K562 (cell line): ENCODE results near the gene TBP. TPM values are rescaled to one million over a fixed set of nuclear protein-coding genes. Genes with fewer than 3 reads are reported as not detected.
A peak's percentile ranks its signal among the peaks of the same experiment; 100 is the strongest.

Source experiments
- ETV5 ChIP-seq: sonication (generic); formaldehyde crosslinking; IDR thresholded peaks from 2 replicates; pipeline ENCODE4 v1.4.0; 2020; ENCODE audit warnings: low read depth, mild to moderate bottlenecking, missing genetic modification reagents
- GABPA ChIP-seq: fragments of 200-800 bp; sonication (Bioruptor generic); conservative IDR thresholded peaks from 2 replicates; pipeline ENCODE4 v1.6.1; 2016; ENCODE audit warnings: low read depth, missing genetic modification characterization, missing compliant biosample characterization
- NELFE ChIP-seq: IDR thresholded peaks from 2 replicates; pipeline ENCODE4 v1.6.1; 2011; ENCODE audit warnings: mild to moderate bottlenecking; ENCODE audit not compliant: insufficient read depth, insufficient read length
- NONO ChIP-seq, 2 experiments: fragments of 200-400 bp in 1 of 2; fragments of 450-650 bp in 1 of 2; formaldehyde crosslinking in 1 of 2; IDR thresholded peaks; 2 replicates each; pipeline ENCODE4 v1.6.1; 2017; ENCODE audit warnings: low read depth in 2 of 2, mild to moderate bottlenecking in 2 of 2, moderate library complexity in 2 of 2, low read length in 1 of 2
- PHF20 ChIP-seq: fragments of 450-650 bp; IDR thresholded peaks from 2 replicates; pipeline ENCODE4 v1.6.1; 2018; ENCODE audit not compliant: partially characterized antibody
- SAP30 ChIP-seq: fragments of 200-600 bp; sonication (generic); IDR thresholded peaks from 2 replicates; pipeline ENCODE4 v1.6.1; 2012; ENCODE audit warnings: borderline replicate concordance, low read depth, mild to moderate bottlenecking, moderate library complexity, low read length, control low read depth, inconsistent platforms; ENCODE audit not compliant: insufficient read depth, poor library complexity, severe bottlenecking
- TAL1 ChIP-seq: fragments of 450-650 bp; IDR thresholded peaks from 2 replicates; pipeline ENCODE4 v1.6.1; 2016; ENCODE audit warnings: mild to moderate bottlenecking
- XRCC3 ChIP-seq: fragments of 450-650 bp; IDR thresholded peaks from 2 replicates; pipeline ENCODE4 v1.6.1; 2017; ENCODE audit warnings: mild to moderate bottlenecking, moderate library complexity
- ZNF121 ChIP-seq: sonication (generic); formaldehyde crosslinking; conservative IDR thresholded peaks from 2 replicates; pipeline ENCODE4 v1.8.0; 2022; ENCODE audit warnings: missing genetic modification reagents
- ZNF134 ChIP-seq: fragments of 250-450 bp; sonication (Bioruptor Pico); conservative IDR thresholded peaks from 2 replicates; pipeline ENCODE4 v1.4.0; 2020
- ZNF282 ChIP-seq: sonication (generic); formaldehyde crosslinking; IDR thresholded peaks from 2 replicates; pipeline ENCODE4 v1.8.1; 2023; ENCODE audit warnings: missing genetic modification reagents
- polyA plus RNA-seq, 8 experiments: library from polyadenylated mRNA; depleted of rRNA in 4 of 8; stranded (reverse) in 5 of 8; unstranded in 3 of 8; fragments of >200 nt; fragmentation: Nextera tagmentation in 2 of 8; fragmentation: Illumina TruSeq in 1 of 8; extraction: Ambion mirVana in 2 of 8; extraction: Trizol in 1 of 8; gene quantifications; 2 replicates each; pipeline versions ENCODE4 v1.2.1 to v1.2.3, GENCODE V29; 2011 to 2014; ENCODE audit warnings: inconsistent platforms in 1 of 8, missing spikeins in 1 of 8
- total RNA-seq, 7 experiments: library from RNA; depleted of rRNA in 6 of 7; stranded (reverse); fragments of >200 nt in 6 of 7; fragmentation: Illumina TruSeq in 2 of 7; extraction: Trizol in 2 of 7; gene quantifications; 2 replicates each; pipeline versions ENCODE4 v1.2.1 to v1.2.3, GENCODE V29; 2011 to 2021; ENCODE audit warnings: low replicate concordance in 1 of 7
- TF ChIP-seq, protein P1 (sequence below): fragments of 450-650 bp; IDR thresholded peaks from 2 replicates; pipeline ENCODE4 v1.6.1; 2016; ENCODE audit warnings: low read depth
- TF ChIP-seq, protein P2 (sequence below): fragments of 250-450 bp; sonication (Bioruptor Pico); IDR thresholded peaks from 2 replicates; pipeline ENCODE4 v1.4.0; 2020; ENCODE audit warnings: mild to moderate bottlenecking, moderate library complexity
- TF ChIP-seq, protein P3 (sequence below): fragments of 250-450 bp; sonication (Bioruptor Pico); IDR thresholded peaks from 2 replicates; pipeline ENCODE4 v1.4.0; 2020; ENCODE audit warnings: mild to moderate bottlenecking

Gene TBP
- total and polyA plus RNA-seq, 9 of the 15 experiments (the other 6 are each of a cell fraction or from before 2014, with no cell fraction given): 28.5 to 86.1 (median 39.5) TPM

DNA sequence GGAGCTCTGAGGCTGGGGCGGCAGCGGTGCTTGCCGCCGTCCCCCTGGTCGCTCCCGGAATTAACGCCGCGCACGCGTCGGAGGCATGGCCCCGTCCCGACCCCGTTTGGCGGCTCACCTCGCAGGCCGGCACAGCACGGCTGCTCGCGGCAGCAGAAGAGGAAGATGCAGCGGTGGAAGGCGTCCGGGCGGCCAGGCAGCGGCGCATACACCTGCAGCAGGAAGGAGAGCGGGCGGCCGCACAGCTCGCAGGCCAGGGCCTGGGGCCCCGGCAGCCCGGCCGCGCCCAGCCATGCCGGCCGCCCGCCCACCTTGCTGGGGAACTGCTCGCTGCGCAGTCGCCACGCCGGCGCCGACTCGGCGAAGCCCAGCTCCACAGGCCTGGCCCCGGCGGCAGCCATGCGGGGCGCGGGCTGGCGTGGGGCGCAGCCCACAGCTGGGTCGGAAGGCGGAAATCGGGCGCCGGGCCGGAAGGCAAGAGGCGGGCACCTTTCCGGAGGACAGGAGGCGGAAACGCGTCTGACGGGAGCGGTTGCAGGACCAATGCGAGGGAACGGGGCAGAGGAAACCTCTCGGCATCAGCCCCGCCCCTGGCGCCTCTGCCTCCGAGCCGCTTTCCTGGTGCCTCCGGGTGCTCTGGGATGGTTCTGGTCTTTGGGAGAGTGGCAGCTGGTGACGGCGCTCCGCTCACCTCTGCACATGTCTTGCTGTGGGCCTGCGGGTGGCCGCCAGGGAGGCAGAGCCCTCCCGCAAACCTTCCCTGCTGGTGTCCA is 30.2 kb downstream of the TBP start, which contains the start of gene PDCD2 (continued):
- TF ChIP-seq, protein P1, sequence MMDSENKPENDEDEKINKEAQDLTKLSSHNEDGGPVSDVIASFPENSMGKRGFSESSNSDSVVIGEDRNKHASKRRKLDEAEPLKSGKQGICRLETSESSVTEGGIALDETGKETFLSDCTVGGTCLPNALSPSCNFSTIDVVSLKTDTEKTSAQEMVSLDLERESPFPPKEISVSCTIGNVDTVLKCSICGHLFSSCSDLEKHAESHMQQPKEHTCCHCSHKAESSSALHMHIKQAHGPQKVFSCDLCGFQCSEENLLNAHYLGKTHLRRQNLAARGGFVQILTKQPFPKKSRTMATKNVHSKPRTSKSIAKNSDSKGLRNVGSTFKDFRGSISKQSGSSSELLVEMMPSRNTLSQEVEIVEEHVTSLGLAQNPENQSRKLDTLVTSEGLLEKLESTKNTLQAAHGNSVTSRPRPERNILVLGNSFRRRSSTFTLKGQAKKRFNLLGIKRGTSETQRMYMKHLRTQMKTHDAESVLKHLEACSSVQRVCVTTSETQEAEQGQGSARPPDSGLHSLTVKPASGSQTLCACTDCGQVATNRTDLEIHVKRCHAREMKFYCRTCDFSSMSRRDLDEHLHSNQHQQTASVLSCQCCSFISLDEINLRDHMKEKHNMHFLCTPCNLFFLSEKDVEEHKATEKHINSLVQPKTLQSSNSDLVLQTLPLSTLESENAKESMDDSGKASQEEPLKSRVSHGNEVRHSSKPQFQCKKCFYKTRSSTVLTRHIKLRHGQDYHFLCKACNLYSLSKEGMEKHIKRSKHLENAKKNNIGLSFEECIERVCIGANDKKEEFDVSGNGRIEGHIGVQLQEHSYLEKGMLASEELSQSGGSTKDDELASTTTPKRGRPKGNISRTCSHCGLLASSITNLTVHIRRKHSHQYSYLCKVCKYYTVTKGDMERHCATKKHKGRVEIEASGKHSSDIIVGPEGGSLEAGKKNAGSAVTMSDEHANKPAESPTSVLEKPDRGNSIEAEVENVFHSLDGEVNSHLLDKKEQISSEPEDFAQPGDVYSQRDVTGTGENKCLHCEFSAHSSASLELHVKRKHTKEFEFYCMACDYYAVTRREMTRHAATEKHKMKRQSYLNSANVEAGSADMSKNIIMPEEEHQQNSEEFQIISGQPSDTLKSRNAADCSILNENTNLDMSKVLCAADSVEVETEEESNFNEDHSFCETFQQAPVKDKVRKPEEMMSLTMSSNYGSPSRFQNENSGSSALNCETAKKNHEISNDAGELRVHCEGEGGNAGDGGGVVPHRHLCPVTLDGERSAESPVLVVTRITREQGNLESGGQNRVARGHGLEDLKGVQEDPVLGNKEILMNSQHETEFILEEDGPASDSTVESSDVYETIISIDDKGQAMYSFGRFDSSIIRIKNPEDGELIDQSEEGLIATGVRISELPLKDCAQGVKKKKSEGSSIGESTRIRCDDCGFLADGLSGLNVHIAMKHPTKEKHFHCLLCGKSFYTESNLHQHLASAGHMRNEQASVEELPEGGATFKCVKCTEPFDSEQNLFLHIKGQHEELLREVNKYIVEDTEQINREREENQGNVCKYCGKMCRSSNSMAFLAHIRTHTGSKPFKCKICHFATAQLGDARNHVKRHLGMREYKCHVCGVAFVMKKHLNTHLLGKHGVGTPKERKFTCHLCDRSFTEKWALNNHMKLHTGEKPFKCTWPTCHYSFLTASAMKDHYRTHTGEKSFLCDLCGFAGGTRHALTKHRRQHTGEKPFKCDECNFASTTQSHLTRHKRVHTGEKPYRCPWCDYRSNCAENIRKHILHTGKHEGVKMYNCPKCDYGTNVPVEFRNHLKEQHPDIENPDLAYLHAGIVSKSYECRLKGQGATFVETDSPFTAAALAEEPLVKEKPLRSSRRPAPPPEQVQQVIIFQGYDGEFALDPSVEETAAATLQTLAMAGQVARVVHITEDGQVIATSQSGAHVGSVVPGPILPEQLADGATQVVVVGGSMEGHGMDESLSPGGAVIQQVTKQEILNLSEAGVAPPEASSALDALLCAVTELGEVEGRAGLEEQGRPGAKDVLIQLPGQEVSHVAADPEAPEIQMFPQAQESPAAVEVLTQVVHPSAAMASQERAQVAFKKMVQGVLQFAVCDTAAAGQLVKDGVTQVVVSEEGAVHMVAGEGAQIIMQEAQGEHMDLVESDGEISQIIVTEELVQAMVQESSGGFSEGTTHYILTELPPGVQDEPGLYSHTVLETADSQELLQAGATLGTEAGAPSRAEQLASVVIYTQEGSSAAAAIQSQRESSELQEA: no peak
- peak; percentile 84 to 92 for TF ChIP-seq NONO (IDR thresholded peaks at IDR 0.05; ENCODE audit: low read depth in 2 of 2, low read length in 1 of 2)
- peak; percentile 100 for TF ChIP-seq GABPA
- TF ChIP-seq ZNF121 (CRISPR knock-in tag): peak; percentile 45; the same call in 1 of the 2 replicates
- no peak for TF ChIP-seq NELFE
- TF ChIP-seq ETV5 (CRISPR knock-in tag): peak; percentile 84
- TF ChIP-seq, protein P2, sequence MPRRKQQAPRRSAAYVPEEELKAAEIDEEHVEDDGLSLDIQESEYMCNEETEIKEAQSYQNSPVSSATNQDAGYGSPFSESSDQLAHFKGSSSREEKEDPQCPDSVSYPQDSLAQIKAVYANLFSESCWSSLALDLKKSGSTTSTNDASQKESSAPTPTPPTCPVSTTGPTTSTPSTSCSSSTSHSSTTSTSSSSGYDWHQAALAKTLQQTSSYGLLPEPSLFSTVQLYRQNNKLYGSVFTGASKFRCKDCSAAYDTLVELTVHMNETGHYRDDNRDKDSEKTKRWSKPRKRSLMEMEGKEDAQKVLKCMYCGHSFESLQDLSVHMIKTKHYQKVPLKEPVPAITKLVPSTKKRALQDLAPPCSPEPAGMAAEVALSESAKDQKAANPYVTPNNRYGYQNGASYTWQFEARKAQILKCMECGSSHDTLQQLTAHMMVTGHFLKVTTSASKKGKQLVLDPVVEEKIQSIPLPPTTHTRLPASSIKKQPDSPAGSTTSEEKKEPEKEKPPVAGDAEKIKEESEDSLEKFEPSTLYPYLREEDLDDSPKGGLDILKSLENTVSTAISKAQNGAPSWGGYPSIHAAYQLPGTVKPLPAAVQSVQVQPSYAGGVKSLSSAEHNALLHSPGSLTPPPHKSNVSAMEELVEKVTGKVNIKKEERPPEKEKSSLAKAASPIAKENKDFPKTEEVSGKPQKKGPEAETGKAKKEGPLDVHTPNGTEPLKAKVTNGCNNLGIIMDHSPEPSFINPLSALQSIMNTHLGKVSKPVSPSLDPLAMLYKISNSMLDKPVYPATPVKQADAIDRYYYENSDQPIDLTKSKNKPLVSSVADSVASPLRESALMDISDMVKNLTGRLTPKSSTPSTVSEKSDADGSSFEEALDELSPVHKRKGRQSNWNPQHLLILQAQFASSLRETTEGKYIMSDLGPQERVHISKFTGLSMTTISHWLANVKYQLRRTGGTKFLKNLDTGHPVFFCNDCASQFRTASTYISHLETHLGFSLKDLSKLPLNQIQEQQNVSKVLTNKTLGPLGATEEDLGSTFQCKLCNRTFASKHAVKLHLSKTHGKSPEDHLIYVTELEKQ: no peak
- TF ChIP-seq SAP30: peak; percentile 94
- no peak for TF ChIP-seq XRCC3
- TF ChIP-seq, protein P3, sequence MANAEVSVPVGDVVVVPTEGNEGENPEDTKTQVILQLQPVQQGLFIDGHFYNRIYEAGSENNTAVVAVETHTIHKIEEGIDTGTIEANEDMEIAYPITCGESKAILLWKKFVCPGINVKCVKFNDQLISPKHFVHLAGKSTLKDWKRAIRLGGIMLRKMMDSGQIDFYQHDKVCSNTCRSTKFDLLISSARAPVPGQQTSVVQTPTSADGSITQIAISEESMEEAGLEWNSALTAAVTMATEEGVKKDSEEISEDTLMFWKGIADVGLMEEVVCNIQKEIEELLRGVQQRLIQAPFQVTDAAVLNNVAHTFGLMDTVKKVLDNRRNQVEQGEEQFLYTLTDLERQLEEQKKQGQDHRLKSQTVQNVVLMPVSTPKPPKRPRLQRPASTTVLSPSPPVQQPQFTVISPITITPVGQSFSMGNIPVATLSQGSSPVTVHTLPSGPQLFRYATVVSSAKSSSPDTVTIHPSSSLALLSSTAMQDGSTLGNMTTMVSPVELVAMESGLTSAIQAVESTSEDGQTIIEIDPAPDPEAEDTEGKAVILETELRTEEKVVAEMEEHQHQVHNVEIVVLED (CRISPR knock-in tag): 0 out of 2 replicates have a peak, but pooled peaks have one; percentile 13
- peak; percentile 87 for TF ChIP-seq ZNF282 (CRISPR knock-in tag)
- peak; percentile 82 for TF ChIP-seq PHF20
- no peak for TF ChIP-seq ZNF134 (CRISPR knock-in tag)
- TF ChIP-seq TAL1: no peak
